Prostate gland (tissue), 2 donors: ENCODE results near the gene ZMAT3.

Experiments used
- CTCF ChIP-seq, 4 experiments: fragments of 200-600 bp in 2 of 4; fragments of 450-650 bp in 2 of 4; sonication (generic) in 2 of 4; IDR thresholded peaks; 1 replicate in 3 of 4; 2 replicates in 1 of 4; pipeline ENCODE4 v1.5.1; 2016 to 2019; ENCODE audit warnings: antibody characterized with exemption in 4 of 4, mild to moderate bottlenecking in 2 of 4, moderate library complexity in 2 of 4
- POLR2A ChIP-seq: fragments of 450-650 bp; IDR thresholded peaks from one replicate; pipeline ENCODE4 v1.6.1; 2016; ENCODE audit warnings: antibody characterized with exemption, mild to moderate bottlenecking
- POLR2AphosphoS5 ChIP-seq: sonication (generic); formaldehyde crosslinking; IDR thresholded peaks from one replicate; pipeline ENCODE4 v1.6.1; 2017; ENCODE audit warnings: antibody characterized with exemption

DNA sequence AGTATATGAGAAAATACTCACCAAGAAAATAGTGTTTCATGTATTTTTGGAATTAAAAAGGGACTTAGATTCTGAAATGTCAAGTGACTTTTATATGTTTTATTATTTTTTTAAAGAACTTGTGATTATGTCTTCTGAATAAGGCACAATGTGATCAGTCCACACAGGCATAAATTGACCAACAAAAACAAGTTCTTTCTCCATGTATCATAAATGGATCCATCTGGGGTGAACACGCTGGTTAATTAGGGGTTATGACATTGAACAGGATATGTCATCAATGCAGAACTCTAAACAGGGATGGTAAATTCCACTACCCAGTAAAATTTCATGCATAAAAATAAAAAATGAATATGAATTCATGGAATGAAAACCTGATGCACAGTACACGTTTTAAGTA, 45.2 kb upstream of the ZMAT3 start:
- TF ChIP-seq CTCF (IDR thresholded peaks at IDR 0.05) (no peak), POLR2A (no peak), POLR2AphosphoS5 (no peak)
